ENCODE results near the gene KIF13A. TPM values are rescaled to one million over a fixed set of nuclear protein-coding genes. Genes with fewer than 3 reads are reported as not detected.
A peak's percentile ranks its signal among the peaks of the same experiment; 100 is the strongest.

The KIF13A gene
- total RNA-seq, 8 experiments from 2014 or later = 15.5 to 50.5 (median 24.5) TPM

DNA sequence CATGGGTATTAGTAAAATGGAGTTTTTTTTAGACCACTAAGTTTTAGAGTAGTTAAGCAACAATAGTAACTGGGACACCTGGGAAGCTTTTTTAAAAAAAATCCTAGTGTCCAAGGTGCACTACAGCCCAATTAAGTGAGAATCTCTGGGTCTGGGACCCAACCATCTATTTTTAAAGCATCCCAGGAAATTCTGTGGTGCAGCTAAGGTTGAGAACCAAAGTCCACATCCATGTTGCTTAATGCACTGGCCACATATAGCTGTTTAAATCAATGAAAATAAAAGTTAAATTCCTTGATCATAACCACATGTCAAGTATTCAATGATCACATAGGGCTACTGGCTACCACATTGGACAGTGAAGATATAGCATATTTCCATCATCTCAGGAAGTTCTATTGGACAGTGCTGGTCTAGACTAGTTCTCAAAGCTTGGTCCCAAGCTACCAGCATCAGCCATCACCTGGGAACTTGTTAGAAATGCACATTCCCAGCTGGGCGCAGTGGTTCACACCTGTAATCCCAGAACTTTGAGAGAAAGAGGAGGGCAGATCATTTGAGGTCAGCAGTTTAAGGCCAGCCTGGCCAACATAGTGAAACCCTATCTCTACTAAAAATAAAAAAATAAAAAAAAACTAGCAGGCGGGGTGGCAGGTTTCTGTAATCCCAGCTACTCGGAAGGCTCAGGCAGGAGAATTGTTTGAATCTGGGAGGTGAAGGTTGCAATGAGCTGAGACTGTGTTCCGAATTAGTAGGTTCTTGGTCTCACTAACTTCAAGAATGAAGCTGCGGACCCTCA, 12.7 kb downstream of the KIF13A start:
- 80 to 100% (median 96%) methylated on average over 1 to 5 of the region's 5 CpGs; no CpG with 5 or more reads in 1 of the 10 experiments for WGBS, 10 experiments
- no peak for ATAC-seq (replicated peaks in 6 of 8)
- in situ Hi-C loops (cut with MboI; ENCODE audit: low pct_unique_long_range_greater_than_20kb in 2 of 9, low sequenced_read_pairs in 9 of 9, unreplicated experiment in 9 of 9) = loop anchor here in 1 of 9 experiments (25.0 kb wide), 1 partner anchor 138 kb away; the partner anchor contains the start of gene NHLRC1
- Histone ChIP-seq H3K4me1 (replicated peaks in 1 of 2) (peaks cover 6 to 9% of the 10 kb centered on the region in 2 donors), H3K4me3 (no peak overlapping the region), H3K27ac (no peak overlapping the region)

DNA sequence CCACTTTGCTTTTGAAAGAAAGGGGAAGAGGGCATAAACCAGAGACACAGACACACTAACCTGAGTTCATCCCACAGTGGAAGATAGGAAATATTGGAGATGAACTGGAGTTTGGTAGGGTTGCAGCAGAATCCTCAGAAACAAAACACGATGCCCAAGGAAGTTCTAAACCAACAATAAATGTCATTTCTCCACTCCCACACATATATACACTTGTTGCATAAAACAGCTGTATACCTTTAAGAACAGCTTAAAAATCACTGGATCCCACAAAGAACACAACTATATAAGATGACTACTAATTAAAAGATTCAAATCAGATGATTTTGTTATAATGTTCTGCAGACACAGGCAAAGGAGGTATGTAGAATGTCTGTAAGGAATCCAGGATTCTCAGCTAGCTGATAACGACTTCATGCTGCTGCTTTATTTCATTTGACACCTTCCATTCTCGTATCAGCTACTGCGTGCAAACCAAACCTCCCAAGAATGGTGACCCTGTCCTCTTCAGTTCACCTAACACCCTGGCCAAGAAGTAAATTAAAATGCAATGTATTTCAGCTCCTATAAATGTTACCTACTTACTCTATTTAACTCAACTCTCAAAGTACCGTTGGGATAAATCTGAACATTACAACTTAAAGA, 14.3 kb downstream of the KIF13A start:
- in situ Hi-C loops (cut with MboI; ENCODE audit: low pct_unique_long_range_greater_than_20kb in 2 of 9, low sequenced_read_pairs in 9 of 9, unreplicated experiment in 9 of 9) = no loop called here
- no peak overlapping the region for H3K27ac ChIP-seq
- no peak overlapping the region for H3K4me3 ChIP-seq
- peaks cover 6 to 9% of the 10 kb centered on the region in 2 donors for H3K4me1 ChIP-seq (replicated peaks in 1 of 2)
- no peak for ATAC-seq (replicated peaks in 6 of 8)
- 41 to 100% (median 80%) methylated on average over 1 to 5 of the region's 5 CpGs; no CpG with 5 or more reads in 1 of the 10 experiments for WGBS, 10 experiments

DNA sequence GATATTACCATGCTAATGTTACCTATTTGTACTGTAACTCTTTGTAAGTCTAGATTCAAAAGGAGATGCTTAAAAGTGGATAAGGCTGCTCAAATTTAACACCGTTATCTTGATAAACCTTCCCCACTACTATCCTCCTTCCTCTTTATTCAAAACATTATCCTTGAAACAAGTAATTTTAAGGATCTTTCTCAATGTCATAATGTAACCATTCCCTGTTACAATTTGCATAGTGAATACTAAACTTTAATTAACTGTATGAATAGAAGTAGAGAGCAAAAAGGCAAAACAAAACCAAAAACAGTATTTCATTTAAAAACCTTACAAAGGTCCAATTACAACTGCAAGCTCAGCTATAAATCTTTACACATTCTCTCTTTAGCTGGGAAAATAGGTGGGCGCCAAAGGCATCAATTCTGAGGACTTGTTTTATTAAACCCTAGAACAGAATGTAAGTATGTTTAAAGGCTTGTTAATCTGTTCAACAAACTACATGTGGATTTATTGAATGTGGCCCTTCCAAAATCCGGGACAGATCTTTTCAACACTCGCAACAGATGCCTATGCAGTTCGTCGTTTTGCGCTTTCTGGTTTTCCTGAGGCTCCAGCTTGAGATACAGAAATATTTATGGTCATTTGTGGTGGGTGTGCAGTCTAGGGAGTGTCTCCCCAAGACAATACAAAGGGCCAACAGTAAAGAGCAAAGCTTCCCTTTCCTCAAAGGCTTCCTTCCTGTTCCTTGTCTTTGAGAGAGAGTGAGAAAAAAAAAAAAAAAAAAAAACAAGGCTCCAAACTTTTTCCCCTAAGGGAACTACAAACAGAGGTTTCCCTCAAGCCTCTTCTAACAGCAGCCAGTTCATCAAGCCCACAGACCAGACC, 15.1 kb downstream of the KIF13A start:
- Histone ChIP-seq H3K4me1 (replicated peaks in 1 of 2) (peaks cover 6 to 9% of the 10 kb centered on the region in 2 donors), H3K27ac (no peak overlapping the region), H3K4me3 (no peak overlapping the region)
- in situ Hi-C loops (cut with MboI; ENCODE audit: low pct_unique_long_range_greater_than_20kb in 2 of 9, low sequenced_read_pairs in 9 of 9, unreplicated experiment in 9 of 9) = no loop called here
- ATAC-seq (replicated peaks in 6 of 8) = peak in 1 of 8 experiments; percentile 9
- 34 to 100% (median 80%) methylated on average over 1 to 7 of the region's 7 CpGs for WGBS, 10 experiments

DNA sequence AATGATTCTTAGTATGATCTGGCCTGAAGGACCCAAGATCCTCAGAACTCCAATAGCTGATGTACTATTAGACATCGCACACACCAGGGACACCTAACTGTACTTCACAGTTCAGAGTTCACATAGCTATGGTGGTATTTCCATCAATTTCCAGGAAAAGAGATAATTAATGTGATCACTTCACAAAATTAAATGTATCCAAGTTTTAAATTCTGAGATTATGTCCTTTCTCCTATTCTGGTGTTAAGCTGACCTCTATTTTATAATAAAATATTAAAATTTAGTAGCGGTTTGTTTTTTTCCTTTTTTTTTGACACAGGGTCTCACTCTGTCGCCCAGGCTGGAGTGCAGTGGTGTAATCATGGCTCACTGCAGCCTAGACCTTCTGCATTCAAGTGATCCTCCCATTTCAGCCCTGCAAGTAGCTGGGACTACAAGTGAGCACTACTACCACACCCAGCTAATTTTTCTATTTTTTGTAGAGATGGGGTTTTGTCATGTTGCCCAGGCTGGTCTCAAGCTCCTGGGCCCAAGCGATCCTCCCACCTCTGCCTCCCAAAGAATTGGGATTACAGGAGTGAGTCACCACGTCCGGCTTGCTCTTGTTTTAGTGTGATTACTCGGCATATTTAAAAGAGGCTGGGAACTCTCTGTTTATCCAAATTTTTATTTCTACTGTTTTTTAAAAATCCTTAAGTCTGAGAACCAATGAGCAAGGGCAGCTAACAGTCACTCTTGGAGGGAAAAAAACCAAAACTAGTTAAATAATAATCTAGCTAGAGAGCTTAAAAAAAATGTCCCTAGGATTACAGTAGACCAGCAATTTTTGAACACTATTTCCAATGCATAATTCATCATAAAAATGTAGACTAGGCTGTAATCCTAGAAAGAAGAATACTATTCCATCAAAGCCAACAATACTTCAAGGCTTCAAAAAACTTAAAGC, 16.0 kb downstream of the KIF13A start:
- H3K27ac ChIP-seq = no peak overlapping the region
- in situ Hi-C loops (cut with MboI; ENCODE audit: low pct_unique_long_range_greater_than_20kb in 2 of 9, low sequenced_read_pairs in 9 of 9, unreplicated experiment in 9 of 9) = no loop called here
- ATAC-seq (replicated peaks in 6 of 8) = peak in 4 of 8 experiments; percentile 13 to 93 (median 79)
- H3K4me1 ChIP-seq (replicated peaks in 1 of 2) = peaks cover 6 to 9% of the 10 kb centered on the region in 2 donors
- 24 to 100% (median 92%) methylated on average over 1 to 7 of the region's 7 CpGs for WGBS, 10 experiments
- no peak overlapping the region for H3K4me3 ChIP-seq

DNA sequence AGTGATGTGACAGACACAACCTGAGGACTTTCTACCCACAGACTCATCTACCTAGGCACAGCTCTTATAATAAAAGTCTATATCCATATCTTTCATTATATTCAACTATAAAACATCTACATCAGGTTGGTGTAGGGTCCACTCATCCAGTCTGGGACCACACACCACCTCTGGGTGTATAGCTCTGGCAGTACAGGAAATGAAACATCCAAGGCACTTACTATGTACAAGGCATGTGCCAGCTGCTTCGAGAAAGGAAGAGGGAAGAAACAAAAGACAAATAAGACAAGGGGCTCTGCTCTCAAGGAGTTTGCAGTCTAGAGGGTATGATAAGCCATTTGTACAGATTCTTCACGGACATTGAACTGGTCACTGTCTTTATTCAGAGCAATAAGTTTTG, 18.6 kb downstream of the KIF13A start:
- WGBS, 10 experiments = 0 to 100% (median 87%) methylated on average over 1 to 2 of the region's 2 CpGs; no CpG with 5 or more reads in 4 of the 10 experiments
- peaks cover 6 to 9% of the 10 kb centered on the region in 2 donors for H3K4me1 ChIP-seq (replicated peaks in 1 of 2)
- no peak for ATAC-seq (replicated peaks in 6 of 8)
- H3K27ac ChIP-seq = no peak overlapping the region
- in situ Hi-C loops (cut with MboI; ENCODE audit: low pct_unique_long_range_greater_than_20kb in 2 of 9, low sequenced_read_pairs in 9 of 9, unreplicated experiment in 9 of 9) = no loop called here
- no peak overlapping the region for H3K4me3 ChIP-seq

DNA sequence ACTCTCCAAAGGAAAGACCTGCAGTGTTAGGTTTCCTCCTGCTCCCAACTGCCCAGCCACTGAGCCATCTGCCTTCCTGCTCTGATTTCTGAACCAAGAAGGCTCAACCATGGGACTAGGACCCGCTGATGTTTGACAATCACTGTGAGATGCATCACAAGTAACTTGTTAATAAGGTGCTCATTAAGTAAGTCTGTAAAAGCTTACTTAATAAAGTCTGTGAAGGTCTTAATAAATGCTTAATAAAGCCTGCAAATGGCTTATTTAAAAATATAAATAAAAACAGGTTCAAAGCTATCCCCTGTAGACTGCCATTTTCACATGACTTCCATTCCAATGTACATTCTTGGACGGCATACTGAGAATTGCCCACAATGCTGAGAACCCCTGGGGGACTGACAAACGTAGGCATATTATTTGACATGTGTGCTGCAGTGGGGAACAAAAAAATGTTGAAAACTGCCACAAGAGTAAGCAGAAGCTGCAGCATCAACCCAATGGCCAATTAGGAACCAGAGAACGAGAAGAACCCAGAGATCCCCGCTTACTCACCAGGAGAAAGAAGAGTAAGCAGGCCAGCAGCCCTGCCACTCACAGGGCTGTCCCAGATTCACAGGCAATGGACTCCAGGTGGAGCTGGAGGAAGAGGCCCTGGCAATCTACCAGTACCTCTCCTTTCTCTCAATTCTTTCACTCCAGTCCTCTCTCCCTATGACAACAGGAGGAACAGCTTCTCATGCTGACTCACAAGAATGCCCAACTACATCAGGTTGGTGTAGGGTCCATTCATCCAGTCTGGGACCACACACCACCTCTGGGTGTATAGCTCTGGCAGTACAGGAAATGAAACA, 19.5 kb downstream of the KIF13A start:
- in situ Hi-C loops (cut with MboI; ENCODE audit: low pct_unique_long_range_greater_than_20kb in 2 of 9, low sequenced_read_pairs in 9 of 9, unreplicated experiment in 9 of 9) = no loop called here
- ATAC-seq (replicated peaks in 6 of 8) = no peak
- Histone ChIP-seq H3K4me1 (replicated peaks in 1 of 2) (peaks cover 6 to 8% of the 10 kb centered on the region in 2 donors), H3K4me3 (no peak overlapping the region), H3K27ac (no peak overlapping the region)
- 33 to 89% (median 72%) methylated on average over 1 to 5 of the region's 5 CpGs; no CpG with 5 or more reads in 1 of the 10 experiments for WGBS, 10 experiments

DNA sequence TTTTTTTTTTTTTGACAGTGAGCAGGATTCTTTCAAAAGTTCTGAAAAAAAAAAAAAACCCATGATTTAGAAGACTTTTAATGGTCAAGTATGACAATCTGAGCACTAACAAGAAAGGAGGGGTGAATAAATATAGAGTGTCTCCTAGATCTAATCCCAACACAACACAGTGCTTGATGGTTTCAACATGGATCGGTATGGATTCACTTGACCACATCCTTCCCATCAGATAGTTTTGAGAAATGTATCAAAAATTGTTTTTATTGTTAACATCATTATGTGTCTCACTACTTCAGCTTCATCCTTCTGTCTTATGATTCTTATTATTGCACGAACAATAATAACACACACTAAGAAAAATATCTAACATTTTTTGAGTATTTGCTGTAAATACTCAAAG, 21.0 kb downstream of the KIF13A start:
- WGBS, 10 experiments = 43 to 100% (median 100%) methylated on average over 1 to 2 of the region's 2 CpGs; no CpG with 5 or more reads in 1 of the 10 experiments
- no peak for ATAC-seq (replicated peaks in 6 of 8)
- no peak overlapping the region for H3K4me3 ChIP-seq
- H3K4me1 ChIP-seq (replicated peaks in 1 of 2) = no peaks in the 10 kb centered on the region
- in situ Hi-C loops (cut with MboI; ENCODE audit: low pct_unique_long_range_greater_than_20kb in 2 of 9, low sequenced_read_pairs in 9 of 9, unreplicated experiment in 9 of 9) = no loop called here
- H3K27ac ChIP-seq = no peak overlapping the region

- H3K27ac ChIP-seq = no peak overlapping the region
- no peaks in the 10 kb centered on the region for H3K4me1 ChIP-seq (replicated peaks in 1 of 2)
- H3K4me3 ChIP-seq = no peak overlapping the region
- no peak for ATAC-seq (replicated peaks in 6 of 8)
- in situ Hi-C loops (cut with MboI; ENCODE audit: low pct_unique_long_range_greater_than_20kb in 2 of 9, low sequenced_read_pairs in 9 of 9, unreplicated experiment in 9 of 9) = no loop called here
These were observed 22.0 kb downstream of the KIF13A start for GRCh38 chr6:17965397-17965796.

GRCh38 chr6:17964633-17965032, 22.8 kb downstream of the KIF13A start:
- no peak for ATAC-seq (replicated peaks in 6 of 8)
- in situ Hi-C loops (cut with MboI; ENCODE audit: low pct_unique_long_range_greater_than_20kb in 2 of 9, low sequenced_read_pairs in 9 of 9, unreplicated experiment in 9 of 9) = no loop called here
- no peak overlapping the region for H3K27ac ChIP-seq
- WGBS, 10 experiments = 85 to 100% (median 98%) methylated on average over 1 to 8 of the region's 8 CpGs
- H3K4me3 ChIP-seq = no peak overlapping the region
- H3K4me1 ChIP-seq (replicated peaks in 1 of 2) = no peaks in the 10 kb centered on the region

- peaks cover 4% of the 10 kb centered on the region in 2 donors for H3K4me1 ChIP-seq (replicated peaks in 1 of 2)
- in situ Hi-C loops (cut with MboI; ENCODE audit: low pct_unique_long_range_greater_than_20kb in 2 of 9, low sequenced_read_pairs in 9 of 9, unreplicated experiment in 9 of 9) = no loop called here
- WGBS, 10 experiments = 4 to 94% (median 69%) methylated on average over 2 to 6 of the region's 6 CpGs
- H3K27ac ChIP-seq = no peak overlapping the region
- H3K4me3 ChIP-seq = no peak overlapping the region
- ATAC-seq (replicated peaks in 6 of 8) = peak in 5 of 8 experiments; percentile 19 to 100 (median 99)
These were observed 24.9 kb downstream of the KIF13A start for GRCh38 chr6:17962436-17963031.

DNA sequence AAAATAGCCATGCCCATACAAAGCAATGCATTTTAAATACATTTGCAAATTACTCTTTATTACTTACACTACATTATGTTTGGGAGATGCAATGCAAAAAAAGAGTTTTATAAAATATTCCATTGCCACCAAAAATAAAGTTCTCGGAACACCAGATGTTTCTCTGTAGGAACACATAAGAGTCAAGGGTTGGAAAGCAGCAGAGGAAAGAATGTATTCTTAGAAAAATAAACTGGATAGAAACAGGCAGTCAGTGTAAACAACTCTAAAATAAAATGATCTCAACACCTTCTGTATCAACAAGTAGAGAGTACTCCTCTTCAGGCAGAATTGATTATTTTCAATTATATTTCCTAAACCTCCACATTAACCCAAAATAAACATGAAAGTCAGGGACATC, 28.1 kb downstream of the KIF13A start:
- in situ Hi-C loops (cut with MboI; ENCODE audit: low pct_unique_long_range_greater_than_20kb in 2 of 9, low sequenced_read_pairs in 9 of 9, unreplicated experiment in 9 of 9) = no loop called here
- Histone ChIP-seq H3K4me1 (replicated peaks in 1 of 2) (peaks cover 4% of the 10 kb centered on the region in 2 donors), H3K27ac (no peak overlapping the region), H3K4me3 (no peak overlapping the region)
- WGBS, 10 experiments = 0 to 100% (median 89%) methylated on average over 1 of the region's 1 CpG; no CpG with 5 or more reads in 3 of the 10 experiments
- ATAC-seq (replicated peaks in 6 of 8) = no peak

Data from motor neuron (in vitro differentiated cells).